ENCODE measurements around the gene ERC2.
"Not testable (repeated sequence)": the region's sequence is repeated elsewhere in the genome, so short reads cannot be mapped to it uniquely, and the experiment has no call there.

DNA sequence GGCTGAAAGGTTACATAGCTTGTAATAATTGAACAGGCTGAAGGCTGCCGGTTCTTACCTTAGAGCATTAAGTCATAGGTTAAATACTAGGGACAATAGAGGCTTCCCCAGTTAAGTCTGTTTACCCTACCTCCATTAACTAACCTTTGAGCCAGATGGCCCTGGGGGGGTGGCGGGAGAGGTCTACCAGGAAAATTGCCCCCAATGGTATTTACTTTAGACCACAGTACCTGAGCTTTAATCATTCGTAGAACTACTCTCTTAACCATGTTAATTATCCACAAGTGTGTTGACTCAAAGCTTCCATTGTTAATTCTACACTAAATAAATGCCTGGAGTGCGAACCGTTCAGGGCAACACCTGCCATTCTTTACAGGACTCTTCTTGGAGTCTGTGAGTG, 28.1 kb upstream of the ERC2 start:
- TF ChIP-seq CTCF, POLR2A (IDR thresholded peaks at IDR 0.05): not testable (repeated sequence)

Data from breast epithelium (tissue), 3 donors.